PFSK-1 (cell line): ENCODE data around the gene RAP1A.

ENCODE experiments used
- FOXP2 ChIP-seq: optimal IDR thresholded peaks from 2 replicates; pipeline ENCODE3; 2011; ENCODE audit warnings: borderline replicate concordance, control low read depth, inconsistent platforms; ENCODE audit not compliant: insufficient read depth; ENCODE audit errors: extremely low read length, extremely low read depth
- POLR2AphosphoS5 ChIP-seq: IDR thresholded peaks from 2 replicates; pipeline ENCODE4 v1.6.1; 2012; ENCODE audit warnings: low read depth, mild to moderate bottlenecking, control low read depth, low read length, moderate library complexity
- REST ChIP-seq, 2 experiments: IDR thresholded peaks; 2 replicates each; pipeline versions ENCODE4 v1.6.1 to v1.8.0; 2011 to 2012; ENCODE audit warnings: low read depth in 2 of 2, low read length in 2 of 2, control low read depth in 1 of 2, inconsistent platforms in 1 of 2, mild to moderate bottlenecking in 1 of 2, moderate library complexity in 1 of 2; ENCODE audit not compliant: insufficient read depth in 1 of 2
- SIN3A ChIP-seq: IDR thresholded peaks from 2 replicates; pipeline ENCODE4 v1.6.1; 2012; ENCODE audit warnings: mild to moderate bottlenecking, low read length, moderate library complexity, borderline replicate concordance; ENCODE audit not compliant: insufficient read depth
- TAF1 ChIP-seq: IDR thresholded peaks from 2 replicates; pipeline ENCODE4 v1.6.1; 2012; ENCODE audit warnings: low read length, control low read depth, borderline replicate concordance; ENCODE audit not compliant: insufficient read depth

RAP1A gene

DNA sequence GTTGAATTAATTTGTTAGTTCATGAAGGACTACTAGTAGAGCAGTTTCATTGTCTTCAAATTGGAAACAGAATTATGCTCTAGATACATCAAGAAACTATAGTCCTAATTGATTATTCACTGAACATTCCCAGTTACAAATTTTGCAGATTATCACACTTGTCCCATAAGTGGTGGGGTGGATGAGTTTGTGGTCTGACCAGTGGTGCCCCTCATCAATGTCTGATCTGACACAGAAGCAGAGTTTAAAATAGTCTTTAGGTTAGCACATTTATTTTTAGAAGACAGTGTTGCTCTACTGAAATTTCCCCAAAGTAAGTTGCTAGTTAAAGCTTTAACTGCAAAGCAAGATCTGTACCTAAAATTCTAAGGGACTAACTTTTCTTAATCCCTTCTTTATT is 76.7 kb downstream of the RAP1A start:
- TF ChIP-seq REST (IDR thresholded peaks at IDR 0.05; ENCODE audit: insufficient read depth in 1 of 2, low read depth in 2 of 2, low read length in 2 of 2) = no peak
- no peak for TF ChIP-seq TAF1
- TF ChIP-seq POLR2AphosphoS5 = no peak
- no peak for TF ChIP-seq FOXP2
- no peak for TF ChIP-seq SIN3A

GRCh38 chr1:111699268-111699667 is 79.7 kb downstream of the RAP1A start:
- TF ChIP-seq REST (IDR thresholded peaks at IDR 0.05; ENCODE audit: insufficient read depth in 1 of 2, low read depth in 2 of 2, low read length in 2 of 2) (no peak), POLR2AphosphoS5 (no peak), FOXP2 (no peak), SIN3A (no peak), TAF1 (no peak)

DNA sequence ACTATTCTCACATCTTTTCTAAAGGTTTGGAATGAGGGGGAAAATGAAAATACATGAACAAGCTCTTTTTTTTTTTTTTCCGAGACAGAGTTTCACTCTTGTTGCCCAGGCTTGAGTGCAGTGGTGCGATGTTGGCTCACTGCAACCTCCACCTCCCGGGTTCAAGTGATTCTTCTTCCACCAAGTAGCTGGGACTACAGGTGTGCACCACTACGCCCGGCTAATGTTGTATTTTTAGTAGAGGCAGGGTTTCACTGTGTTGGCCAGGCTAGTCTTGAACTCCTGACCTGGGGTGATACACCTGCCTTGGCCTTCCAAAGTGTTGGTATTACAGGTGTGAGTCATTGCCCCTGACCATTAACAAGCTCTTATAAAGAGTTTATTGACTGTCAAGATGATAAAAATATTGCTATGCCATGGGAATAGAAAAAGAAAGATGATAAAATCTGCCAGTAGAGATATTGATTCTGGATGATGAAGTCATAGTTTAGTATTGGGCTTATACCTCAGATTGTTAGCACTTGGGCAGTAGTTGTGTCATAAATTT is 83.0 kb downstream of the RAP1A start:
- no peak for TF ChIP-seq SIN3A
- TF ChIP-seq TAF1 = no peak
- no peak for TF ChIP-seq POLR2AphosphoS5
- TF ChIP-seq REST (IDR thresholded peaks at IDR 0.05; ENCODE audit: insufficient read depth in 1 of 2, low read depth in 2 of 2, low read length in 2 of 2) = no peak
- TF ChIP-seq FOXP2 = no peak

DNA sequence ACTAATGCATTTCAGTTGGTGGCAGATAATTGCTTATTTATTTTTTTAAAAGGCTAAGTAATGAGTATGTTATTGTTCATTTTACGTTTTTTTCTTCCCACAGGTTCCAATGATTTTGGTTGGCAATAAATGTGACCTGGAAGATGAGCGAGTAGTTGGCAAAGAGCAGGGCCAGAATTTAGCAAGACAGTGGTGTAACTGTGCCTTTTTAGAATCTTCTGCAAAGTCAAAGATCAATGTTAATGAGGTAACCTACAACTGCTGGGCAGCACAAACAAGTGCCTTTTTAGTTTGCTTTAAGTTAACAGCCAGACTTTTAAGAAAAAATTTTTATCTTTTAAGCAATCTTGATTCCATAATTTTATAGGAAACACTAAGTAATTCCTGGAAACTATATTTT is 84.7 kb downstream of the RAP1A start:
- TF ChIP-seq TAF1 = no peak
- no peak for TF ChIP-seq FOXP2
- no peak for TF ChIP-seq REST (IDR thresholded peaks at IDR 0.05; ENCODE audit: insufficient read depth in 1 of 2, low read depth in 2 of 2, low read length in 2 of 2)
- TF ChIP-seq SIN3A = no peak
- TF ChIP-seq POLR2AphosphoS5 = no peak

- TF ChIP-seq REST (IDR thresholded peaks at IDR 0.05; ENCODE audit: insufficient read depth in 1 of 2, low read depth in 2 of 2, low read length in 2 of 2) (no peak), TAF1 (no peak), POLR2AphosphoS5 (no peak)
These were observed 85.2 kb downstream of the RAP1A start for GRCh38 chr1:111704776-111705175.
